H54 (cell line): ENCODE measurements around the gene CYP27A1.
"Not testable (repeated sequence)": the region's sequence is repeated elsewhere in the genome, so short reads cannot be mapped to it uniquely, and the experiment has no call there.

Experiments used
- DNase-seq: peaks from one replicate; pipeline ENCODE4 v3.0.0; 2011; ENCODE audit warnings: low spot score, mixed read lengths; ENCODE audit not compliant: insufficient read length
- FAIRE-seq: peaks from 3 replicates; lab custom pipeline; 2011; peaks lifted over from hg19 to GRCh38; lab: Jason Lieb, UNC
- POLR2A ChIP-seq: IDR thresholded peaks from 2 replicates; pipeline ENCODE4 v1.6.1; 2011; ENCODE audit warnings: low read depth, mild to moderate bottlenecking, low read length

CYP27A1 gene

GRCh38 chr2:218839888-218840287 is 57.9 kb downstream of the CYP27A1 start:
- FAIRE-seq, result peak; percentile 15
- no peak for TF ChIP-seq POLR2A
- DNase-seq, result no peak

- DNase-seq, FAIRE-seq: not testable (repeated sequence)
Measured at GRCh38 chr2:218844334-218844733, 62.4 kb downstream of the CYP27A1 start.

GRCh38 chr2:218846963-218847362 is 65.0 kb downstream of the CYP27A1 start:
- FAIRE-seq, DNase-seq: not testable (repeated sequence)

GRCh38 chr2:218849721-218850120 is 67.8 kb downstream of the CYP27A1 start:
- no peak for FAIRE-seq
- no peak for TF ChIP-seq POLR2A
- no peak for DNase-seq

- no peak for TF ChIP-seq POLR2A
- FAIRE-seq, result no peak
- DNase-seq, result no peak
Measured at GRCh38 chr2:218850796-218851195, 68.8 kb downstream of the CYP27A1 start.

- FAIRE-seq (no peak), DNase-seq (no peak)
Measured at GRCh38 chr2:218851286-218851685, 69.3 kb downstream of the CYP27A1 start.

GRCh38 chr2:218852911-218853667 is 71.1 kb downstream of the CYP27A1 start:
- no peak for FAIRE-seq
- DNase-seq, result peak; percentile 64
- TF ChIP-seq POLR2A, result no peak

More at GRCh38 chr2:218851286-218851685, 69.3 kb downstream of the CYP27A1 start:
- no peak for TF ChIP-seq POLR2A

- DNase-seq, result peak; percentile 87
- FAIRE-seq, result peak; percentile 87
Measured at GRCh38 chr2:218853766-218854165, 71.8 kb downstream of the CYP27A1 start.

GRCh38 chr2:218854860-218855259 is 72.9 kb downstream of the CYP27A1 start:
- no peak for FAIRE-seq
- no peak for TF ChIP-seq POLR2A
- DNase-seq, result no peak

More at GRCh38 chr2:218853766-218854165, 71.8 kb downstream of the CYP27A1 start:
- no peak for TF ChIP-seq POLR2A

GRCh38 chr2:218855305-218856166 is 73.6 kb downstream of the CYP27A1 start:
- no peak for TF ChIP-seq POLR2A
- no peak for DNase-seq
- no peak for FAIRE-seq

- TF ChIP-seq POLR2A, result no peak
- FAIRE-seq (no peak), DNase-seq (no peak)
Measured at GRCh38 chr2:218856167-218856895, 74.4 kb downstream of the CYP27A1 start.

- no peak for FAIRE-seq
- DNase-seq, result no peak
- no peak for TF ChIP-seq POLR2A
Measured at GRCh38 chr2:218856896-218857243, 74.9 kb downstream of the CYP27A1 start.

GRCh38 chr2:218857371-218858137 is 75.6 kb downstream of the CYP27A1 start:
- FAIRE-seq (no peak), DNase-seq (no peak)
- no peak for TF ChIP-seq POLR2A
